ENCODE data around the gene OR10G3. TPM values are rescaled to one million over a fixed set of nuclear protein-coding genes. Genes with fewer than 3 reads are reported as not detected.
"Not testable (repeated sequence)": the region's sequence is repeated elsewhere in the genome, so short reads cannot be mapped to it uniquely, and the experiment has no call there.

The OR10G3 gene
- polyA plus RNA-seq (2012; ENCODE audit: insufficient read depth, insufficient read length, low read depth) = not detected

- no peaks in the 10 kb centered on the region for H3K36me3 ChIP-seq
- TF ChIP-seq CTCF (IDR thresholded peaks at IDR 0.05; ENCODE audit: low read depth, low read length) = no peak
- no peaks in the 10 kb centered on the region for H3K9me3 ChIP-seq
- no peaks in the 10 kb centered on the region for H3K4me1 ChIP-seq
- DNase-seq = no peak
- no peak within 1 kb of the TSS for H3K4me3 ChIP-seq (ENCODE audit: low read depth, low read length)
- peaks cover 37% of the 10 kb centered on the region for H3K27me3 ChIP-seq
These were observed at the start of gene OR10G3 for GRCh38 chr14:21579976-21580375. Gene OR10G3, minus strand, starts transcription at chr14:21580076. Its CDS starts 9,332 bp downstream, at chr14:21570744.

- TF ChIP-seq CTCF (IDR thresholded peaks at IDR 0.05; ENCODE audit: low read depth, low read length) = no peak
- Histone ChIP-seq H3K36me3 (no peaks in the 10 kb centered on the region), H3K9me3 (no peaks in the 10 kb centered on the region), H3K4me3 (ENCODE audit: low read depth, low read length) (no peak overlapping the region), H3K27me3 (no peaks in the 10 kb centered on the region), H3K4me1 (no peaks in the 10 kb centered on the region)
- no peak for DNase-seq
These were observed 46.8 kb upstream of the OR10G3 start for GRCh38 chr14:21626491-21627230.

DNA sequence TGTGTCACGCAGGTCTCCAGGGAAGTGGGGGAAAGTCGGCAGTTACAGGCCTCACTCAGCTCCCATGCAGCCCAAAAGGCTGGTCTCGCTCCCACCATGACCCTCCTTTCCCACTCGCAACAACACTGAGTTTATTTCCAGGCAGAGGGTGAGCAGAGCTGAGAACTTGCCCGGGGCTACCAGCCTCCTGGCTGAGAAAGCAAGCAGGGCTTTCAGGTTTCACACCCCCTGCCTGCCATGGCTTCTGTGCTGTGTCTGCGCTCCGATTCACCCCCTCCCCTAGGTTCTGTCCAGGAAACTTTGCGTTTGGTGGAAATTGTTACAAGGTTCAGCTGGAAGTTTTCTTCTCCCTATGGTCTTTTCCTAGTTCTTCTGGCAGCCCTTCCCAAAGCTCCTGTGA is 37.7 kb upstream of the OR10G3 start:
- Histone ChIP-seq H3K36me3 (no peaks in the 10 kb centered on the region), H3K9me3 (no peaks in the 10 kb centered on the region; the same call in 1 of the 2 replicates), H3K4me3 (ENCODE audit: low read depth, low read length) (no peak overlapping the region), H3K27me3 (peaks cover 4% of the 10 kb centered on the region), H3K4me1 (no peaks in the 10 kb centered on the region)
- DNase-seq = no peak
- no peak for TF ChIP-seq CTCF (IDR thresholded peaks at IDR 0.05; ENCODE audit: low read depth, low read length)

DNA sequence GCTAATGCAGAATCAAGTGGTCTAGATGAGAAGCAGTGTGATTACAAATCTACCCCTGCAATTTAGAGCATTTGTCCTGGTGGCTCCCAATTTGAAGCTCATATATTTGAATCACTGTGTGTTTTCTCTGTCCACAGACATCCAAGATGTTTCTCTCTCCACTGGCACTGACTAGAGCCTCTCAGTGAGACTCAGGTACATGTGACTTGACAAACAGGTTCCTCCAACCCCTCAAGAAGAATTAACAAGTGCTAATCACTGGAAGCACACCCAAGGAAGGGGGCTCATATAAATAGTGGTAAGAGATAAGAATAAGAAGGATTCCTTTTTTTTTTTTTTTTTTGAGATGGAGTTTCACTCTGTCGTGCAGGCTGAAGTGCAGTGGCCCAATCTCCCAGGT is 34.4 kb upstream of the OR10G3 start:
- TF ChIP-seq CTCF (IDR thresholded peaks at IDR 0.05; ENCODE audit: low read depth, low read length) = no peak
- H3K9me3 ChIP-seq = no peaks in the 10 kb centered on the region; the same call in 1 of the 2 replicates
- H3K36me3 ChIP-seq = no peaks in the 10 kb centered on the region
- DNase-seq = no peak
- peaks cover 18% of the 10 kb centered on the region for H3K27me3 ChIP-seq
- H3K4me3 ChIP-seq (ENCODE audit: low read depth, low read length) = no peak overlapping the region
- no peaks in the 10 kb centered on the region for H3K4me1 ChIP-seq

DNA sequence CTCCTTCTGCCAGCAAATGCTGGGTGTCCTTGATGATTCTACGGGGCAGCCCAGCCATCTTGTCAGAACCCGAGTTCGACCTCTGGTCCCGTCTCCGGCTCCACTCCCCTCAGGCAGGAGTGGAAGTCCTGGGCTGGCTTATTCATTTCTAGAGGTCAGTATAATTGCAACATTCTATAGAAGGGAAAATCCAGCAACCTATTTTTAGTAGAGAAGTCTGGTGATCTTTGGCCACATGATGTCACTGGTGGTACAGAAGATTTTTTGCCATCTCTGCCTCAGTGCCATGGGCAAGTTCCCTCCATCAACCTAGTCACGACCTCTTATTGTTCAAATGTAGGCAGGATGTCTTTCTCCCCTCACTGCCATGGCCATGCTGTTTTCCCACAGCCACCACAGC is 32.4 kb upstream of the OR10G3 start:
- H3K4me3 ChIP-seq (ENCODE audit: low read depth, low read length) = no peak overlapping the region
- DNase-seq = no peak
- no peaks in the 10 kb centered on the region; the same call in 1 of the 2 replicates for H3K9me3 ChIP-seq
- peaks cover 24% of the 10 kb centered on the region for H3K27me3 ChIP-seq
- TF ChIP-seq CTCF (IDR thresholded peaks at IDR 0.05; ENCODE audit: low read depth, low read length) = no peak
- H3K36me3 ChIP-seq = no peaks in the 10 kb centered on the region
- H3K4me1 ChIP-seq = no peaks in the 10 kb centered on the region

DNA sequence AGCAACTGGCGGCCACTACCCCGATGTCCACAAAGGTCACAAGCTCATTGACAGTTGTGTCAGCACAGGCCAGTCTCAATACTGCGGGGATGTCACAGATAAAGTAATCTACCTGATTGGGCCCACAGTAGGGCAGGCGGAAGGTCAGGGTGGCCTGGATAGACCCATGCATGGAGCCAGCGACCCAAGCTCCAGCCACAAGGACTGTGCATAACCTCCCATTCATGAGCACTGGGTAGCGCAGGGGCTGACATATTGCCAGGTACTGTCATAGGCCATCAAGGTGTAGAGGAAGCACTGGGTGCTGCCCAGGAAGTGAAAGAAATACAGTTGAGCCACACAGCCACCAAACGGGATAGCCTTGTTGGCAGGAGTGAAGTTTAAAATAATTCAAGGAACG is 22.3 kb upstream of the OR10G3 start:
- H3K4me3 ChIP-seq (ENCODE audit: low read depth, low read length); H3K4me1 ChIP-seq; H3K36me3 ChIP-seq; H3K9me3 ChIP-seq; DNase-seq: not testable (repeated sequence)
- H3K27me3 ChIP-seq = peaks cover 28% of the 10 kb centered on the region

Measured in BE2C (cell line).